AG09309 (cell line): ENCODE data around the gene EEF1G.
"Not testable (repeated sequence)": the region's sequence is repeated elsewhere in the genome, so short reads cannot be mapped to it uniquely, and the experiment has no call there.

Experiments
- DNase-seq: peaks from one replicate; pipeline ENCODE4 v3.0.0-alpha.2; 2010; ENCODE audit warnings: low read depth
- H3K4me3 ChIP-seq: 2 replicates; pipeline ENCODE4 v1.5.1; 2011; ENCODE audit warnings: mild to moderate bottlenecking, low read depth, low read length, moderate library complexity; ENCODE audit not compliant: control insufficient read depth
- TF ChIP-seq, protein P1 (sequence below): IDR thresholded peaks from 2 replicates; pipeline ENCODE4 v1.5.1; 2011; ENCODE audit warnings: mild to moderate bottlenecking, low read depth, low read length, inconsistent platforms; ENCODE audit not compliant: insufficient read depth, control insufficient read depth; ENCODE audit errors: missing control alignments

Gene EEF1G

DNA sequence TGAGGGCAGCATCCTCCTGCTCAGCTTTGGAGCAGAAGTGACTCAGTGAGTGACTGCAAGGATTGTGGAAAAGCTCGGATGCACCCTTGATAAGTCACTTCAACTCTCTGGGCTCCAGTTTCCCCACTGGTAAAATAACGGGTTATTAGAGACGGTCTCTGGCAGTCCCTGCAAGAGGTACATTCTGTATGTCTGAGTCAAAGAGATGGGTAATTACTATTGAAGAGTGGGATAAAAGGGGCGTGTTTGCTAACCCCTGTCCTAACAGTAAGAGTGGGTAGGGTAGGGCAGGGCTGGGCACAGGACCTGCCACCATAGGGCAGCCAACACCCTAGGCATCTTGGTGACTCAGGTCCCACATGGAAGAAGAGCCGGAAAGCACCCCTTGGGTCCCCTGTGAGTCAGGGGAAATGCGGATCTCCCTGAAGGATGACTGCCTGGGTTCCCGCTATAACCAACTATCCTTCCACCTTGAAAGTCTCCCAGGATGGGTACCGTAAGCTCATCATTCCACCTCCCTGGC is 19.8 kb downstream of the EEF1G start:
- peak; percentile 52 for DNase-seq
- TF ChIP-seq, protein P1, sequence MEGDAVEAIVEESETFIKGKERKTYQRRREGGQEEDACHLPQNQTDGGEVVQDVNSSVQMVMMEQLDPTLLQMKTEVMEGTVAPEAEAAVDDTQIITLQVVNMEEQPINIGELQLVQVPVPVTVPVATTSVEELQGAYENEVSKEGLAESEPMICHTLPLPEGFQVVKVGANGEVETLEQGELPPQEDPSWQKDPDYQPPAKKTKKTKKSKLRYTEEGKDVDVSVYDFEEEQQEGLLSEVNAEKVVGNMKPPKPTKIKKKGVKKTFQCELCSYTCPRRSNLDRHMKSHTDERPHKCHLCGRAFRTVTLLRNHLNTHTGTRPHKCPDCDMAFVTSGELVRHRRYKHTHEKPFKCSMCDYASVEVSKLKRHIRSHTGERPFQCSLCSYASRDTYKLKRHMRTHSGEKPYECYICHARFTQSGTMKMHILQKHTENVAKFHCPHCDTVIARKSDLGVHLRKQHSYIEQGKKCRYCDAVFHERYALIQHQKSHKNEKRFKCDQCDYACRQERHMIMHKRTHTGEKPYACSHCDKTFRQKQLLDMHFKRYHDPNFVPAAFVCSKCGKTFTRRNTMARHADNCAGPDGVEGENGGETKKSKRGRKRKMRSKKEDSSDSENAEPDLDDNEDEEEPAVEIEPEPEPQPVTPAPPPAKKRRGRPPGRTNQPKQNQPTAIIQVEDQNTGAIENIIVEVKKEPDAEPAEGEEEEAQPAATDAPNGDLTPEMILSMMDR: no peak
- H3K4me3 ChIP-seq: peak overlapping the region; percentile 20

DNA sequence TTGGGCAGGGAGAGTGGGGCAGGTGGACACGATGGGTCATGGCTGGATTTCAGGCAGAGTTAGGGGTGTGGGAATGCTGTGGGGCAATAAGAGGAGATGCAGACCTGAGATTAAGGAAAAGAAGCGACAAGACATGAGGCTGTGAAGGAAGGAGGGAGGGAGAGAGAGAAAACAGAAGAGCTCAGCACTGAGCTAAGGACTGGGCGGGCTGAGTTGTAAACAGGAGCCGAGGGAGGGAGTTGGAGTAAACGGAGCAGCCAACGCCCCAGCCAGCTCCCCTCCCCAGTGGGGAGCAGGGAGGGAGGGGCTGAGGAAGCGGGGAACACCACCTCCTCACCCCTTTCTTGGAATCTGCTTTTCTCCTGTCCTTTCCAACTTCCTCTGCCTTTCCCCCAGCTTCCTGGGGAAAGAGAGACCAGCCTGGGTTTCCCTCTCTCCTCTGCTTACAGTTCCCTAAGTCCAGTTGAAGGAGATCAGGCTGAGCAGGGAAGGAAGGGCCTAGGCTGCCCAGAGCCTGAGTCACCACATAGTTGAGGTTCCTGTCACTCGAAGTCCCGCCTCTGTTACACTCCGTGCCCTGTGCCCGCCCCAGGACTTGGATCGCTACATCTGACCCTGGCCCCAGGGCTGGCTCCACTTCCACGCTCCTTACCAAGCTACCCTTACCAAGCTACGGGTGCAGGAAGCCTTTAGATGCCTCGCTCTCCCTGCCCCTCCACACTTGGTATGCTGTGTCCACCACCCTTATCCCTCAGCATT is 20.4 kb downstream of the EEF1G start:
- peak; percentile 80 for DNase-seq
- TF ChIP-seq, protein P1: no peak
- H3K4me3 ChIP-seq: peak overlapping the region; percentile 43

DNA sequence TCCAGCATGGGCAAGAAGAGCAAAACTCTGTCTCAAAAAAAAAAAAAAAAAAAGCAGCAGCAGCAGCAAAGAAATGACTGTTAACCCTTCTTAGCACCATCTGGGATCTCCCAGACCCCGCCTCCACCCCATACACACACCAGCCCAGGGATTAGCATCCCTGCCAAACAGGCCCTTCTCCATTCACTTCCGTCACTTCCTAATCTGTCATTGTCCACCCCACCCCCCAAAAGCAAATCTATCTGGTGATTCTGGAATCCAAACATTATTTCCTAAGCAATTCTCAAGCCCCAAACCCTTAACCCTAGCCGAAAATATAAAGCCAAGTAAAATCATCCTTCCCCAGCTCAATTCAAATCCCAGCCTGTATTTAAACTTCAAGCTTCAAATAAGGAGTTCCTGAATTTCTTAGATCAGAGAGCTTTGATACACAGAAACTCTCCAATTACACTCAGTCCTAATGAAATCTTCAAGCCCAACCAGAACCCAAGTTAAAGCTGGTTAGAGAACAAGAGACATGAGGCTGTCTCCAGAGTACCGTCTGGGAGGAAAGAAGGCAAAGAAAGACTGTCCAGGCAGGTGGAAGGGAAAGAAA is 21.1 kb downstream of the EEF1G start:
- peak overlapping the region; percentile 43 for H3K4me3 ChIP-seq
- DNase-seq: no peak
- TF ChIP-seq, protein P1: no peak

DNA sequence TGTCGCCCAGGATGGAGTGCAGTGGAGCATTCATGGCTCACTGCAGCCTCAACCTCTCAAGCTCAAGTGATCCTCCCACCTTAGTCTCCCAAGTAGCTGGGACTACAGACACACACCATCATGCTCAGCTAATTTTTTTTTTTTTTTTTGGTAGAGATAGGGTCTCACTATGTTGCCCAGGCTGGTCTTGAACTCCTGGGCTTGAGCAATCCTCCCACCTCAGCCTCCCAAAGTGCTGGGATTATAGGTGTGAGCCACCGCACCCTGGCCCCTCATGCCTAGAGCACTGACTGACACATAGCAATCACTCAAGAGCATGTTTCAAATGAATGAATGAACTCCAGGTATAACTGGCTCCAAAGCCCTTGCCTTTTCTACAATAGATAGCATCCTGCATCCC is 23.2 kb downstream of the EEF1G start:
- DNase-seq, H3K4me3 ChIP-seq: not testable (repeated sequence)

DNA sequence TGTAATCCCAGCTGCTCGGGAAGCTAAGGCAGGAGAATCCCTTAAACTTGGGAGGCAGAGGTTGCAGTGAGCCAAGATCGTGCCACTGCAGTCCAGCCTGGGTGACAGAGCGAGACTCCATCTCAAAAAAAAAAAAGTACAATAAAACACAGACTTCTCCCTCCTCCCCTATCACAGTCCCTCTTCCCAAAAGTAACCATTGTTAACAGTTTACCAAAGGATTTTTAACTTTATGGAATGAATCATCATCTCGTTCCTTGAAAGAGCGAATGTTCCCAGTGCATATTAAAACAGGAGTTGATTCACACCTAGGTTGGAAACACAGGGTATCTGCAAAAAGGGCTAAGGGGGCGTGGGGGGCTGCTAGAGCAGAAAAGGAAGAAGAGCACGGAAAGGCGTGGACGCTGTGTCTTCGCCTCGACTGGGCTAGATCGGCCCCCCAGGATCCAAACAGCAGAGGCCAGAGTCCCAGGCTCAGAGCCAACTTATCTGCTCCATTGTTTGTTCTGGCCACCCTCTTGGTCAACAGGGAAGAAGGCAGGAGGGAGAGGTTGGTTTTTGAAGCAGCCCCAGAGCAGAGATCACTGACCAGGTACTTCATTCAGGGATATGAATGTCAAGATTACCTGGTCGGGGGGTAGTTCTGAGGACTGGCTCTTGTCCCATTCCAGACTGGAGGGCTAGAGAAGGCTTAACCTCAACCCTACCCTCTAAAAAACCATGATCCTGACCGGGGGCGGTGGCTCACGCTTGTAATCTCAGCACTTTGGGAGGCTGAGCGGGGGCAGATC is 25.0 kb downstream of the EEF1G start:
- no peak for DNase-seq
- TF ChIP-seq, protein P1: no peak
- no peak overlapping the region for H3K4me3 ChIP-seq

DNA sequence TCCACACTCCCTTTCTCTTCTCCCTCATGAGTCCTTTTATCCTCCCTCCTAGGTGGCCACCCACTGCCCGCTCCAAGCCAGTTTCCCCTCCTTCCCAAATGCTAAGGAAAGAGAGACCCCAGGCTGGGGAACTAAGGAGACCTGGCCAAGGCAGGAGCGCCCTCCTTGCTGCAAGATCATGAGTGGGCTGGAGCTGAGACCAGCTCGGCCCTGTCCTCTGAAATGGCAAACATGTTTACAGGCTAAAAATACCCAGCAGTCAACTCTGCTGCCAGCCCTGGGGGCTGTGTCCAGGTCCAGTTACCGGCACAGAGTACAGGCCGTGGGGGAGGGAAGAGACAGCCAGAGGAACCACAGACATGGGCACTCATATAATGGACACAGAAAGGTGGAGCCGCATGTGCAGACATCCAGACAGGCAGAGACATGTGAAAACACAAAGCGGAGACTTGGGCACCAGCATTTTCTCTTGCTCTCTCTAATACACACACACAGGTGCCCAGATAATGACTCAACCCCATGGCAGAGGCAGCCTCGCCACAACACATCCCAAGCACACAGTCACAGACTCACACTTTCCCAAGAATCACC is 25.9 kb downstream of the EEF1G start:
- DNase-seq: no peak
- TF ChIP-seq, protein P1: no peak
- peak overlapping the region; percentile 98 for H3K4me3 ChIP-seq
